ENCODE data around the gene DLG2. TPM values are rescaled to one million over a fixed set of nuclear protein-coding genes. Genes with fewer than 3 reads are reported as not detected.

Gene DLG2
- total and polyA plus RNA-seq, 2 of the 8 experiments (the other 6 are each of a cell fraction or from before 2014, with no cell fraction given), result 1.7 to 14.3 TPM

- no peaks in the 10 kb centered on the region for H3K79me2 ChIP-seq (ENCODE audit: control insufficient read depth in 1 of 2, insufficient read depth in 2 of 2, low read length in 2 of 2)
- H3K23ac ChIP-seq (ENCODE audit: insufficient read length), result no peak overlapping the region
- no peak overlapping the region for H2BK5ac ChIP-seq (ENCODE audit: low read depth, low read length)
- no peaks in the 10 kb centered on the region for H3K36me3 ChIP-seq (ENCODE audit: control insufficient read depth in 2 of 4, insufficient read depth in 4 of 4, low read length in 3 of 4)
- H3K56ac ChIP-seq (replicated peaks; ENCODE audit: insufficient read length, low read depth, low read length), result no peak overlapping the region
- no peak overlapping the region for H2AFZ ChIP-seq (ENCODE audit: low read length)
- no peaks in the 10 kb centered on the region for H3K79me1 ChIP-seq (ENCODE audit: low read depth, low read length)
- no peak overlapping the region for H4K8ac ChIP-seq (ENCODE audit: extremely low read depth, insufficient read depth, low read length)
- no peak overlapping the region for H2BK15ac ChIP-seq (ENCODE audit: low read length)
- H3K27me3 ChIP-seq (replicated peaks in 1 of 4; ENCODE audit: control insufficient read depth in 3 of 4, extremely low read depth in 1 of 4, insufficient read depth in 3 of 4, low read length in 3 of 4), result no peaks in the 10 kb centered on the region
- no peaks in the 10 kb centered on the region for H4K20me1 ChIP-seq (replicated peaks in 1 of 2; ENCODE audit: control insufficient read depth in 1 of 2, insufficient read depth in 2 of 2, low read length in 2 of 2)
- H3K18ac ChIP-seq (ENCODE audit: extremely low read depth, low read length), result no peak overlapping the region
- H3K4ac ChIP-seq (replicated peaks; ENCODE audit: insufficient read length, low read depth, low read length), result no peak overlapping the region
- no peak overlapping the region for H2BK20ac ChIP-seq (ENCODE audit: low read length)
- H3K23me2 ChIP-seq (ENCODE audit: low read depth, low read length), result no peaks in the 10 kb centered on the region
- H3K27ac ChIP-seq (ENCODE audit: low read depth, low read length), result no peak overlapping the region
- H2BK120ac ChIP-seq (replicated peaks; ENCODE audit: low read depth, low read length), result no peak overlapping the region
- H3K9ac ChIP-seq (replicated peaks in 1 of 4; ENCODE audit: extremely low read depth in 1 of 4, low read depth in 3 of 4, low read length in 3 of 4), result no peak overlapping the region
- FAIRE-seq, result no peak
- H2AK5ac ChIP-seq (ENCODE audit: low read depth, low read length), result no peak overlapping the region
- no peak overlapping the region for H4K91ac ChIP-seq (replicated peaks; ENCODE audit: insufficient read length, low read length)
- WGBS, 2 experiments (ENCODE audit: extremely low coverage in 1 of 2, insufficient coverage in 1 of 2, insufficient read length in 1 of 2, insufficient replicate concordance in 2 of 2, low coverage in 1 of 2, low lambda C conversion rate in 2 of 2, missing lambda C conversion rate in 1 of 2), result 91% methylated on average over 3 of the region's 3 CpGs; no CpG with 5 or more reads in 1 of the 2 experiments
- CTCF ChIA-PET (ENCODE audit: partially characterized antibody), result no interaction called here
- H2BK12ac ChIP-seq (ENCODE audit: low read depth, low read length), result no peak overlapping the region
- no peak overlapping the region for H4K5ac ChIP-seq (ENCODE audit: insufficient read length, low read depth, low read length)
- H3K4me2 ChIP-seq (ENCODE audit: insufficient read depth in 1 of 2, low read depth in 2 of 2, low read length in 2 of 2), result no peak overlapping the region
- no peaks in the 10 kb centered on the region for H3K4me1 ChIP-seq (replicated peaks in 1 of 4; ENCODE audit: control insufficient read depth in 3 of 4, insufficient read depth in 4 of 4, low read length in 3 of 4)
- DNase-seq (ENCODE audit: low read depth in 1 of 2, low spot score in 2 of 2), result no peak
- no peak overlapping the region for H3K14ac ChIP-seq (ENCODE audit: insufficient read length)
- no peak overlapping the region for H3K4me3 ChIP-seq (ENCODE audit: extremely low read depth in 1 of 4, insufficient read depth in 2 of 4, low read depth in 3 of 4, low read length in 4 of 4)
- no peaks in the 10 kb centered on the region for H3K9me3 ChIP-seq (ENCODE audit: insufficient read depth in 2 of 2, low read depth in 1 of 2, low read length in 1 of 2)
- POLR2A ChIA-PET (ENCODE audit: partially characterized antibody), result interaction anchor here (0.7 kb wide), 1 partner anchor 556 kb away, joined by 3 read pairs; no protein-coding TSS in a partner anchor
Measured at GRCh38 chr11:85247797-85248196, 379.3 kb downstream of the DLG2 start.
